ENCODE data around the gene DYNC2I2. TPM values are rescaled to one million over a fixed set of nuclear protein-coding genes. Genes with fewer than 3 reads are reported as not detected.

The DYNC2I2 gene
- total and polyA plus RNA-seq, 4 experiments from 2014 or later = 1.7 to 4.6 (median 3.3) TPM

GRCh38 chr9:128603697-128604096 is 53.0 kb downstream of the DYNC2I2 start:
- CTCF ChIA-PET (ENCODE audit: partially characterized antibody) = no interaction called here
- POLR2A ChIA-PET (ENCODE audit: partially characterized antibody) = no interaction called here
- Histone ChIP-seq H3K9me3 (ENCODE audit: control insufficient read depth in 1 of 2, low read length in 2 of 2) (no peaks in the 10 kb centered on the region), H3K36me3 (ENCODE audit: insufficient read depth, low read length) (peaks cover 78% of the 10 kb centered on the region), H3K4me3 (ENCODE audit: low read length in 2 of 2) (no peak overlapping the region), H3K27ac (ENCODE audit: low read depth, low read length) (no peak overlapping the region), H3K4me1 (ENCODE audit: insufficient read depth, low read length) (no peaks in the 10 kb centered on the region), H3K27me3 (ENCODE audit: insufficient read depth, low read length) (no peaks in the 10 kb centered on the region)
- H3K27ac Mint-ChIP-seq = peak overlapping the region in 2 of 7 donors; percentile 11 to 68
- H3K36me3 Mint-ChIP-seq = peaks cover 59 to 65% of the 10 kb centered on the region in 2 donors
- peaks cover 0 to 2% (median under 1%) of the 10 kb centered on the region in 4 donors for H3K4me1 Mint-ChIP-seq
- H3K4me3 Mint-ChIP-seq = no peak overlapping the region
- DNase-seq = no peak
- no peaks in the 10 kb centered on the region for H3K27me3 Mint-ChIP-seq
- H3K9me3 Mint-ChIP-seq = peaks cover 0 to 2% (median 0%) of the 10 kb centered on the region in 8 donors
- intact Hi-C loops (cut with micrococcal nuclease) = no loop called here

- Mint-ChIP-seq H3K4me1 (peaks cover 0 to 2% (median under 1%) of the 10 kb centered on the region in 4 donors), H3K27ac (peak overlapping the region in 2 of 7 donors; percentile 22 to 70), H3K9me3 (peaks cover 0 to 2% (median 0%) of the 10 kb centered on the region in 8 donors), H3K36me3 (peaks cover 46 to 63% of the 10 kb centered on the region in 2 donors), H3K27me3 (no peaks in the 10 kb centered on the region), H3K4me3 (no peak overlapping the region)
- Histone ChIP-seq H3K9me3 (ENCODE audit: control insufficient read depth in 1 of 2, low read length in 2 of 2) (no peaks in the 10 kb centered on the region), H3K36me3 (ENCODE audit: insufficient read depth, low read length) (peaks cover 77% of the 10 kb centered on the region), H3K27ac (ENCODE audit: low read depth, low read length) (no peak overlapping the region), H3K4me1 (ENCODE audit: insufficient read depth, low read length) (no peaks in the 10 kb centered on the region), H3K4me3 (ENCODE audit: low read length in 2 of 2) (no peak overlapping the region), H3K27me3 (ENCODE audit: insufficient read depth, low read length) (no peaks in the 10 kb centered on the region)
- ChIA-PET CTCF (ENCODE audit: partially characterized antibody) (interaction anchor here (0.8 kb wide), 1 partner anchor 128 kb away, joined by 3 read pairs; no protein-coding TSS in a partner anchor), POLR2A (ENCODE audit: partially characterized antibody) (no interaction called here)
- no peak for DNase-seq
- intact Hi-C loops (cut with micrococcal nuclease) = no loop called here
Measured at GRCh38 chr9:128600099-128600498, 56.5 kb downstream of the DYNC2I2 start.

GRCh38 chr9:128595471-128595870 is 61.2 kb downstream of the DYNC2I2 start:
- Histone ChIP-seq H3K36me3 (ENCODE audit: insufficient read depth, low read length) (peaks cover 81% of the 10 kb centered on the region), H3K9me3 (ENCODE audit: control insufficient read depth in 1 of 2, low read length in 2 of 2) (no peaks in the 10 kb centered on the region), H3K4me3 (ENCODE audit: low read length in 2 of 2) (no peak overlapping the region), H3K4me1 (ENCODE audit: insufficient read depth, low read length) (no peaks in the 10 kb centered on the region), H3K27me3 (ENCODE audit: insufficient read depth, low read length) (no peaks in the 10 kb centered on the region), H3K27ac (ENCODE audit: low read depth, low read length) (no peak overlapping the region)
- H3K9me3 Mint-ChIP-seq = no peaks in the 10 kb centered on the region
- DNase-seq = no peak
- H3K27ac Mint-ChIP-seq = no peak overlapping the region
- ChIA-PET CTCF (ENCODE audit: partially characterized antibody) (no interaction called here), POLR2A (ENCODE audit: partially characterized antibody) (no interaction called here)
- peaks cover 34 to 72% of the 10 kb centered on the region in 2 donors for H3K36me3 Mint-ChIP-seq
- no peak overlapping the region for H3K4me3 Mint-ChIP-seq
- no peaks in the 10 kb centered on the region for H3K4me1 Mint-ChIP-seq
- intact Hi-C loops (cut with micrococcal nuclease) = no loop called here
- H3K27me3 Mint-ChIP-seq = no peaks in the 10 kb centered on the region

GRCh38 chr9:128593856-128594255 is 62.8 kb downstream of the DYNC2I2 start:
- Mint-ChIP-seq H3K9me3 (no peaks in the 10 kb centered on the region), H3K36me3 (peaks cover 31 to 68% of the 10 kb centered on the region in 2 donors), H3K4me3 (no peak overlapping the region), H3K27me3 (no peaks in the 10 kb centered on the region), H3K27ac (peak overlapping the region in 1 of 7 donors; percentile 9), H3K4me1 (no peaks in the 10 kb centered on the region)
- H3K4me1 ChIP-seq (ENCODE audit: insufficient read depth, low read length) = no peaks in the 10 kb centered on the region
- H3K4me3 ChIP-seq (ENCODE audit: low read length in 2 of 2) = no peak overlapping the region
- ChIA-PET CTCF (ENCODE audit: partially characterized antibody) (interaction anchor here (0.6 to 0.9 kb wide), 2 partner anchors 23 to 153 kb away, joined by 3 to 4 read pairs; no protein-coding TSS in a partner anchor), POLR2A (ENCODE audit: partially characterized antibody) (no interaction called here)
- no peak overlapping the region for H3K27ac ChIP-seq (ENCODE audit: low read depth, low read length)
- DNase-seq = no peak
- H3K27me3 ChIP-seq (ENCODE audit: insufficient read depth, low read length) = no peaks in the 10 kb centered on the region
- no peaks in the 10 kb centered on the region for H3K9me3 ChIP-seq (ENCODE audit: control insufficient read depth in 1 of 2, low read length in 2 of 2)
- peaks cover 75% of the 10 kb centered on the region for H3K36me3 ChIP-seq (ENCODE audit: insufficient read depth, low read length)
- intact Hi-C loops (cut with micrococcal nuclease) = no loop called here

- Histone ChIP-seq H3K4me1 (ENCODE audit: insufficient read depth, low read length) (no peaks in the 10 kb centered on the region), H3K9me3 (ENCODE audit: control insufficient read depth in 1 of 2, low read length in 2 of 2) (no peaks in the 10 kb centered on the region), H3K4me3 (ENCODE audit: low read length in 2 of 2) (no peak overlapping the region), H3K36me3 (ENCODE audit: insufficient read depth, low read length) (peaks cover 73% of the 10 kb centered on the region), H3K27ac (ENCODE audit: low read depth, low read length) (no peak overlapping the region), H3K27me3 (ENCODE audit: insufficient read depth, low read length) (no peaks in the 10 kb centered on the region)
- ChIA-PET POLR2A (ENCODE audit: partially characterized antibody) (interaction anchor here (0.7 kb wide), 1 partner anchor 29 kb away, joined by 3 read pairs; no protein-coding TSS in a partner anchor), CTCF (ENCODE audit: partially characterized antibody) (no interaction called here)
- no peak overlapping the region for H3K4me3 Mint-ChIP-seq
- no peak for DNase-seq
- peaks cover 30 to 68% of the 10 kb centered on the region in 2 donors for H3K36me3 Mint-ChIP-seq
- no peaks in the 10 kb centered on the region for H3K9me3 Mint-ChIP-seq
- intact Hi-C loops (cut with micrococcal nuclease) = no loop called here
- no peak overlapping the region for H3K27ac Mint-ChIP-seq
- H3K4me1 Mint-ChIP-seq = no peaks in the 10 kb centered on the region
- no peaks in the 10 kb centered on the region for H3K27me3 Mint-ChIP-seq
Measured at GRCh38 chr9:128593039-128593438, 63.6 kb downstream of the DYNC2I2 start.

GRCh38 chr9:128588581-128589233 is 67.9 kb downstream of the DYNC2I2 start:
- no peak for DNase-seq
- Histone ChIP-seq H3K27me3 (ENCODE audit: insufficient read depth, low read length) (no peaks in the 10 kb centered on the region), H3K4me1 (ENCODE audit: insufficient read depth, low read length) (peaks cover 8% of the 10 kb centered on the region), H3K9me3 (ENCODE audit: control insufficient read depth in 1 of 2, low read length in 2 of 2) (no peaks in the 10 kb centered on the region), H3K27ac (ENCODE audit: low read depth, low read length) (no peak overlapping the region), H3K36me3 (ENCODE audit: insufficient read depth, low read length) (peaks cover 77% of the 10 kb centered on the region), H3K4me3 (ENCODE audit: low read length in 2 of 2) (no peak overlapping the region)
- H3K27me3 Mint-ChIP-seq = no peaks in the 10 kb centered on the region
- H3K36me3 Mint-ChIP-seq = peaks cover 47 to 81% of the 10 kb centered on the region in 2 donors
- H3K4me3 Mint-ChIP-seq = no peak overlapping the region
- POLR2A ChIA-PET (ENCODE audit: partially characterized antibody) = interaction anchor here (0.6 to 2.5 kb wide), 2 partner anchors 16 to 37 kb away, joined by 3 to 13 read pairs; partner anchors contain the start of gene SPTAN1
- peaks cover 6 to 11% (median 7%) of the 10 kb centered on the region in 4 donors for H3K4me1 Mint-ChIP-seq
- H3K9me3 Mint-ChIP-seq = no peaks in the 10 kb centered on the region
- CTCF ChIA-PET (ENCODE audit: partially characterized antibody) = no interaction called here
- peak overlapping the region in 5 of 7 donors; percentile 18 to 71 (median 36) for H3K27ac Mint-ChIP-seq
- intact Hi-C loops (cut with micrococcal nuclease) = no loop called here

GRCh38 chr9:128587453-128587852 is 69.2 kb downstream of the DYNC2I2 start:
- ChIA-PET CTCF (ENCODE audit: partially characterized antibody) (interaction anchor here (1.0 to 1.2 kb wide), 2 partner anchors 25 to 30 kb away, joined by 4 to 6 read pairs; no protein-coding TSS in a partner anchor), POLR2A (ENCODE audit: partially characterized antibody) (interaction anchor here (0.6 to 2.5 kb wide), 2 partner anchors 9 to 35 kb away, joined by 3 to 13 read pairs; partner anchors contain the start of gene SPTAN1)
- intact Hi-C loops (cut with micrococcal nuclease) = no loop called here
- no peaks in the 10 kb centered on the region for H3K9me3 Mint-ChIP-seq
- Histone ChIP-seq H3K4me1 (ENCODE audit: insufficient read depth, low read length) (peaks cover 8% of the 10 kb centered on the region), H3K36me3 (ENCODE audit: insufficient read depth, low read length) (peaks cover 78% of the 10 kb centered on the region), H3K27ac (ENCODE audit: low read depth, low read length) (no peak overlapping the region), H3K9me3 (ENCODE audit: control insufficient read depth in 1 of 2, low read length in 2 of 2) (no peaks in the 10 kb centered on the region), H3K27me3 (ENCODE audit: insufficient read depth, low read length) (no peaks in the 10 kb centered on the region), H3K4me3 (ENCODE audit: low read length in 2 of 2) (no peak overlapping the region)
- no peak overlapping the region for H3K4me3 Mint-ChIP-seq
- DNase-seq = peak; percentile 39 to 54 (median 47)
- peak overlapping the region; percentile 35 to 89 (median 73) for H3K27ac Mint-ChIP-seq
- H3K36me3 Mint-ChIP-seq = peaks cover 54 to 81% of the 10 kb centered on the region in 2 donors
- H3K4me1 Mint-ChIP-seq = peaks cover 6 to 11% (median 7%) of the 10 kb centered on the region in 4 donors
- H3K27me3 Mint-ChIP-seq = no peaks in the 10 kb centered on the region

Data from CD4-positive, alpha-beta memory T cell (primary cell).